ENCODE measurements around the gene HOXC5.

Gene HOXC5

DNA sequence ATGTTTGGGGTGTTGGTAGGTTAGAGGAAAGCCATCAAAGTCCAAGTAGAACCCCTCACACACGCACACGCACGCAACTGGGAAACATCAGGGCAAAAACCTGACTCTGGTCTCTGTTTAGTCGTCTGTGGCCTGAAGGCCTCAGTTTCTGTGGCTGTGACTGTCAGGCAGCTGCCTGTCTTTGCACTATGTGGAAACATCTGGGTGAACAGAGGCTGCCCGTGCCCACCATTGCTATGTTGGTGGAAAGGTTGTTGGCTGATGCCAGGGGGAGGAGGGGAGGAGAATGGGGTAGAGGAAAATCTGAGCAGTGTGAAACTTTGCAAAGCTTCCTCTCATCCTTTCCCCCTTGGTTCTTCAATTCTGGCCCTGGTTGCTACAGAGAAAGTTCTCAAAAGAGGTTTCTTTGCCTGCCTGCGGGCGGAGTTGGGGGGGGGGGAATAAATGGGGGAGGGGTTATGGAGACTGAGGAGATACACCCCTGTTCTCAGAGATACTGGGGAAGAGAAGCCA lies 40.4 kb upstream of the HOXC5 start:
- H3K4me3 ChIP-seq (ENCODE audit: low read depth, low read length): no peak overlapping the region
- DNase-seq (ENCODE audit: low read depth): no peak
- TF ChIP-seq, protein P1, sequence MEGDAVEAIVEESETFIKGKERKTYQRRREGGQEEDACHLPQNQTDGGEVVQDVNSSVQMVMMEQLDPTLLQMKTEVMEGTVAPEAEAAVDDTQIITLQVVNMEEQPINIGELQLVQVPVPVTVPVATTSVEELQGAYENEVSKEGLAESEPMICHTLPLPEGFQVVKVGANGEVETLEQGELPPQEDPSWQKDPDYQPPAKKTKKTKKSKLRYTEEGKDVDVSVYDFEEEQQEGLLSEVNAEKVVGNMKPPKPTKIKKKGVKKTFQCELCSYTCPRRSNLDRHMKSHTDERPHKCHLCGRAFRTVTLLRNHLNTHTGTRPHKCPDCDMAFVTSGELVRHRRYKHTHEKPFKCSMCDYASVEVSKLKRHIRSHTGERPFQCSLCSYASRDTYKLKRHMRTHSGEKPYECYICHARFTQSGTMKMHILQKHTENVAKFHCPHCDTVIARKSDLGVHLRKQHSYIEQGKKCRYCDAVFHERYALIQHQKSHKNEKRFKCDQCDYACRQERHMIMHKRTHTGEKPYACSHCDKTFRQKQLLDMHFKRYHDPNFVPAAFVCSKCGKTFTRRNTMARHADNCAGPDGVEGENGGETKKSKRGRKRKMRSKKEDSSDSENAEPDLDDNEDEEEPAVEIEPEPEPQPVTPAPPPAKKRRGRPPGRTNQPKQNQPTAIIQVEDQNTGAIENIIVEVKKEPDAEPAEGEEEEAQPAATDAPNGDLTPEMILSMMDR (IDR thresholded peaks at IDR 0.05; ENCODE audit: control insufficient read depth, extremely low read depth, insufficient read depth): no peak

DNA sequence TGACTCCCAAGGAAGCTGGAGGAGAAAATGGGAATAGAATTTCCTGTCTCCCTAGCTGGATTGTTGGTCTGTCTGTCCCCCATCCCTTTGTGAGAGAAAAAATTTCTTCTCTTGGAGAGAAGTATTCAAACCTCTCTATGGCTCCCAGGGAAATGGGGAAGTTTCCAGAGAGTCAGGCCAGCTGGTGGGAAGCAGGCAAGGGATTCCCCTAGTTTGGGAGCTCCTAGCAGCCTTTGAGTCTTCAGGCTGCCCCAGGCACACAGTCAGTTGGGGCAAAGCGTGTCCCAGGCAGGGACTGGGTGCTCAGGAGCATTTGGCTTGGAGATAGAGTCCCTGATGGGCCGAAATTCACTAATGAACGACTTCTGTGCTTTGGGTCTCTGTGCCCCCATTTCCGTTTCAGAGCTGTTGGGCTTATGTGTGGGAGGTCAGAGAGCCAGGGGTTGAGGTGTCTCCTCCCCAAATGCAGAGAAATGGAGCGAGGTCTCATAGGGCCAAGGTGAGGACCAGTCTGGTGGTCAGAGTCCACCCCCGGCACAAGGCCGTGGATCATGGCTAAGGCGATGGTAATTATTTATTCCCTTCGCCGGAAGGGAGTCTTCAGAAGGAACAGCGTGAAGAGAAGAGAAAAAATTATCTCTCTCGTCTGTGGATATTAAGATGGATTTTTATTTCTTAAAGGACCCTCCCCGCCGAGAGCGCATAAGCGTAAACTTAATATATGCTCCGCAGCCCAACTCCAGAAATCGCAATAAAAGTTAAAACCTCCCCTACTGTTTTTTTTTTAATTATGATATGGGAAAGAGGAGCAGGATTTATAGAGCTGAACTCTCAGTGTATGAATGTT lies 39.5 kb upstream of the HOXC5 start:
- no peak overlapping the region for H3K4me3 ChIP-seq (ENCODE audit: low read depth, low read length)

DNA sequence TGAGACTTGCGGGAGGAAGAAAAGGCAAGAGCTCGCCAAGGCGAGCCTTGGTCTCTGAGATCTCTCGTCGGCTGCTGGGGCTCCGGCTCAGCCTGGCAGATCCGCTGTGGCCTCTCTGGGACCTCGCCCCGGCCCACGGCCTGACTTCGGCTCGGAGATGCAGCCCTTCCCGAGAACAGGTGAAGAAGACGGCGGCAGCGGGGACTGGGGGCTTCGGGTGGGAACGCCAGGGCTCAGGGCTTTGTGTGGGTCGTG lies 38.9 kb upstream of the HOXC5 start:
- TF ChIP-seq, protein P1 (IDR thresholded peaks at IDR 0.05; ENCODE audit: control insufficient read depth, extremely low read depth, insufficient read depth): no peak
- DNase-seq (ENCODE audit: low read depth): no peak
- H3K4me3 ChIP-seq (ENCODE audit: low read depth, low read length): no peak overlapping the region

More for the DNA sequence above, 39.5 kb upstream of the HOXC5 start:
- TF ChIP-seq, protein P1 (IDR thresholded peaks at IDR 0.05; ENCODE audit: control insufficient read depth, extremely low read depth, insufficient read depth): no peak
- no peak for DNase-seq (ENCODE audit: low read depth)

DNA sequence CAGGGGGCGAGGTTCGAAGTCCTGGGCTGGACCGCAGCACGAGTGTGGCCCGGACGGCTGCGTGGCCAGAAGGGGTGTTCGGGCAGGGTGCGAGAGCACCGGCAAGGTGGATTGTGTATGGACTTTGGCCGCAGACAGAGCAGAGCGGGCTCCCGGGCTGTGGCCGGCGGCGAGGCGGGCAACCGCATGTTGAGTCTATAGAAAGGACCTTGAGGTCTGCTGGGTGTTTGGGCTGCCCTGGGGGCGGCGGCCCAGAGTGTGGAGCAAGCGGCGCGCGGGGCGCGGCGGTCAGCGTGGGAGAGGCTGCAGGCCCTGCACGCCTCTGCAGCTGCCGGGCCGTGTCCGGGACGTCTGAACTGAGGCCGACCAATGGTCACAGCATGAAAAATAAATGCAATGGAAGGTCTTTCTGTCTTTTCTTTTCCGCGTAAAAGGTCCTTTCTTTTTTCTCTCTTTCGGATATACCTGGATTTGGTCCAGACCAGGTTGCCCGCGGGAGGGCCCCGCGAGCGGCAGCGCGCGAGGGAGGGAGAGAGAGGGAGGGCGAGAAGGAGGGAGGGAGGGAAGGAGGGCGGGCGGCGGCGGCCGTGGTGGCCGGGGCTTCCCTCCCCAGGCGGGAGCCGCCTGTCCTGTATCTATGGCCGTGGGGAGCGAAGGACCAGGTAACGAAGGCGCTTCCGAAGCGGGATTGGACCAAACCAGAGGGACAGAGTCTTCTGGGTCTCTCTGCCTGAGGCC lies 38.4 kb upstream of the HOXC5 start:
- TF ChIP-seq, protein P1 (IDR thresholded peaks at IDR 0.05; ENCODE audit: control insufficient read depth, extremely low read depth, insufficient read depth): no peak
- no peak for DNase-seq (ENCODE audit: low read depth)
- H3K4me3 ChIP-seq (ENCODE audit: low read depth, low read length): no peak overlapping the region

DNA sequence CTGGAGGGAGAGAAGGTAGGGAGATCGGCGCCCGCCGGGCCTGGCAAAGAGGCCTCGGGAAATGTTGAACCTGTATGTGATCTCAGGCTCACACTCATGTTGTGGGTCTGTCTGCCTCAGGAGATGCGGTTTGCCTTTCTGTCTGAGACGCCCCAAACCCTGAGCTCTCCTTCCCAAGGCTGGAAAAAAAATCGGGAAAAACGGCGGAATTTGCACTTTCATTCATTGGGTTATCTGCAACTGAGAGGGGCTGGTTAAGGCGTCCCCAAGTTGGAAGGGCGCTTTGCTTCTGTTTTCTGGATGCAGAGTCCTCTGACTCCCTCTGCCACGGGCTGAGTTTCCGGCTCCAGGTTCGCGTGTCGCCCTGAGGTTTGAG lies 37.9 kb upstream of the HOXC5 start:
- no peak overlapping the region for H3K4me3 ChIP-seq (ENCODE audit: low read depth, low read length)
- TF ChIP-seq, protein P1 (IDR thresholded peaks at IDR 0.05; ENCODE audit: control insufficient read depth, extremely low read depth, insufficient read depth): no peak
- no peak for DNase-seq (ENCODE audit: low read depth)

DNA sequence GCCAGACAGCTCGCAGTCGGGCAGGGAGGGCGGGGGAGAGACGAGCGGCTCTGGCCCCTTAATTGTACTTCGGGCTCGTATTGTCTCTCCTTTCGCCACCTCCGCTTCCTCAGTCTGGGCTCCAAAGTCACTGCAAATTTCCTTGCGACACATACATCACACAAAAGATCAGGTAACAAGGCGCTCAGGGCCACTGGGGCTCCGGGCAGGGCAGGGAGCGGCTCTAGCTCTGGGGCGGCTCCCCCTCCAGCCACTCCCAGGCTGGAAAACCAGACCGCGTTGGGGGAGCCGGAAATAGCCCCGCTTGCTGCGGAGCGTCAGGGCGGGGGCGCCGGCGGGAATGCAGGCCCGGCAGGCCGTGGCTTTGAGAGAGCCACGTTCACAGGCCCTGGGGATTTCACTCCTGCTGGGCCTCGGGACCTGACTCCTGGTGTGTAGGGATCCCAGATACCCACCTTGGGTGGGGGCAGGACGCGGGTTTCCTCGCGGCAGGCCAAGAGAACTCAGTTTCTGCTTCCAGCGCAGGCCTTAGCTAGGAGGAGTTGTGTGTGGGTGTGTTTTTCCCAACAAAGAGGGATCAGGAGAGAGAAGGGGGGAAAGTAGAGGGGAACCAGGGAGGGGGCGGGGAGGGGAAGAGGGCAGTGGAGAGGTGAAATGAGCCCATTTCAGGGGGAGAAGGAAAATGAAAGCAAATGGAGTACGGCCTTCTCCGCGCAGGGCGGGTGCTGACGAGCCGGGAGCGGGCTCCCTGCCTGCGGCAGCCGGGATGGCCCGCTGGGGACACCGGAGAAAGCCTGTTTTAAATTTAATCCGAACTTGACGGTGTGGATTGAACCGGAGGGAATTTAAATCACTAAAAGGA lies 37.2 kb upstream of the HOXC5 start:
- DNase-seq (ENCODE audit: low read depth): no peak
- TF ChIP-seq, protein P1 (IDR thresholded peaks at IDR 0.05; ENCODE audit: control insufficient read depth, extremely low read depth, insufficient read depth): no peak
- no peak overlapping the region for H3K4me3 ChIP-seq (ENCODE audit: low read depth, low read length)
